Neuron (in vitro differentiated cells): ENCODE results near the gene TSNAXIP1.
"Not testable (repeated sequence)": the region's sequence is repeated elsewhere in the genome, so short reads cannot be mapped to it uniquely, and the experiment has no call there.

Experiments
- H2AFZ ChIP-seq: one replicate; pipeline ENCODE4 v1.6.1; 2013; ENCODE audit warnings: low read depth, mild to moderate bottlenecking, inconsistent platforms, low read length, moderate library complexity
- H3K27me3 ChIP-seq: one replicate; pipeline ENCODE4 v1.6.1; 2013; ENCODE audit warnings: low read length; ENCODE audit not compliant: insufficient read depth
- H3K36me3 ChIP-seq: one replicate; pipeline ENCODE4 v1.6.1; 2013; ENCODE audit warnings: low read length; ENCODE audit not compliant: insufficient read depth
- H3K4me1 ChIP-seq: one replicate; pipeline ENCODE4 v1.6.1; 2013; ENCODE audit warnings: low read length; ENCODE audit not compliant: insufficient read depth
- H3K4me3 ChIP-seq: 2 replicates; pipeline ENCODE4 v1.5.1; 2013; ENCODE audit warnings: mild to moderate bottlenecking, low read length, moderate library complexity
- H3K9me3 ChIP-seq: one replicate; pipeline ENCODE4 v1.6.1; 2013; ENCODE audit warnings: low read length

Gene TSNAXIP1

GRCh38 chr16:67864044-67864443, 57.4 kb downstream of the TSNAXIP1 start:
- H3K9me3 ChIP-seq, H3K4me1 ChIP-seq, H2AFZ ChIP-seq, H3K4me3 ChIP-seq, H3K27me3 ChIP-seq: not testable (repeated sequence)
- peaks cover 50% of the 10 kb centered on the region for H3K36me3 ChIP-seq

- no peak overlapping the region for H2AFZ ChIP-seq
- no peak overlapping the region for H3K4me3 ChIP-seq
- H3K4me1 ChIP-seq: no peaks in the 10 kb centered on the region
- H3K27me3 ChIP-seq: no peaks in the 10 kb centered on the region
- H3K9me3 ChIP-seq: no peaks in the 10 kb centered on the region
- peaks cover 51% of the 10 kb centered on the region for H3K36me3 ChIP-seq
Observed at GRCh38 chr16:67864594-67864993, 57.9 kb downstream of the TSNAXIP1 start.

GRCh38 chr16:67865318-67865717, 58.6 kb downstream of the TSNAXIP1 start:
- no peak overlapping the region for H2AFZ ChIP-seq
- H3K4me3 ChIP-seq: no peak overlapping the region
- H3K36me3 ChIP-seq: peaks cover 58% of the 10 kb centered on the region
- no peaks in the 10 kb centered on the region for H3K9me3 ChIP-seq
- H3K4me1 ChIP-seq: no peaks in the 10 kb centered on the region
- H3K27me3 ChIP-seq: no peaks in the 10 kb centered on the region

- Histone ChIP-seq H3K27me3 (no peaks in the 10 kb centered on the region), H3K36me3 (peaks cover 56% of the 10 kb centered on the region), H3K4me3 (no peak overlapping the region), H3K9me3 (no peaks in the 10 kb centered on the region), H2AFZ (no peak overlapping the region), H3K4me1 (peaks cover 2% of the 10 kb centered on the region)
Observed at GRCh38 chr16:67868290-67868689, 61.6 kb downstream of the TSNAXIP1 start.

GRCh38 chr16:67869653-67870052, 63.0 kb downstream of the TSNAXIP1 start:
- H3K9me3 ChIP-seq: no peaks in the 10 kb centered on the region
- no peak overlapping the region for H3K4me3 ChIP-seq
- peaks cover 11% of the 10 kb centered on the region for H3K4me1 ChIP-seq
- peaks cover 53% of the 10 kb centered on the region for H3K36me3 ChIP-seq
- H3K27me3 ChIP-seq: no peaks in the 10 kb centered on the region
- H2AFZ ChIP-seq: no peak overlapping the region

GRCh38 chr16:67871256-67871655, 64.6 kb downstream of the TSNAXIP1 start:
- H3K36me3 ChIP-seq: peaks cover 41% of the 10 kb centered on the region
- no peaks in the 10 kb centered on the region for H3K9me3 ChIP-seq
- H2AFZ ChIP-seq: no peak overlapping the region
- H3K27me3 ChIP-seq: no peaks in the 10 kb centered on the region
- H3K4me3 ChIP-seq: no peak overlapping the region
- H3K4me1 ChIP-seq: peaks cover 11% of the 10 kb centered on the region

GRCh38 chr16:67872131-67872630, 65.5 kb downstream of the TSNAXIP1 start:
- Histone ChIP-seq H3K27me3 (no peaks in the 10 kb centered on the region), H2AFZ (no peak overlapping the region), H3K4me3 (peak overlapping the region; percentile 75), H3K4me1 (peaks cover 11% of the 10 kb centered on the region), H3K36me3 (peaks cover 50% of the 10 kb centered on the region), H3K9me3 (no peaks in the 10 kb centered on the region)

GRCh38 chr16:67872631-67873434, 66.1 kb downstream of the TSNAXIP1 start, which contains the start of gene EDC4:
Gene EDC4, plus strand, starts transcription at chr16:67873052. Its CDS starts 210 bp downstream, at chr16:67873262.
- Histone ChIP-seq H3K27me3 (no peaks in the 10 kb centered on the region), H3K4me3 (peak within 1 kb of the TSS; percentile 75), H2AFZ (peak within 1 kb of the TSS; percentile 71), H3K9me3 (no peaks in the 10 kb centered on the region), H3K4me1 (peaks cover 11% of the 10 kb centered on the region), H3K36me3 (peaks cover 50% of the 10 kb centered on the region)

- Histone ChIP-seq H2AFZ (peak overlapping the region; percentile 71), H3K27me3 (no peaks in the 10 kb centered on the region), H3K4me1 (peaks cover 11% of the 10 kb centered on the region), H3K36me3 (peaks cover 50% of the 10 kb centered on the region), H3K9me3 (no peaks in the 10 kb centered on the region), H3K4me3 (peak overlapping the region; percentile 75)
Observed at GRCh38 chr16:67873435-67874370, 67.0 kb downstream of the TSNAXIP1 start.

- Histone ChIP-seq H3K9me3 (no peaks in the 10 kb centered on the region), H3K36me3 (peaks cover 53% of the 10 kb centered on the region), H3K27me3 (no peaks in the 10 kb centered on the region), H3K4me1 (peaks cover 11% of the 10 kb centered on the region), H2AFZ (no peak overlapping the region), H3K4me3 (peak overlapping the region; percentile 75)
Observed at GRCh38 chr16:67874372-67874771, 67.7 kb downstream of the TSNAXIP1 start.

- Histone ChIP-seq H3K9me3 (no peaks in the 10 kb centered on the region), H3K4me3 (no peak overlapping the region), H3K4me1 (peaks cover 11% of the 10 kb centered on the region), H2AFZ (no peak overlapping the region), H3K27me3 (no peaks in the 10 kb centered on the region), H3K36me3 (peaks cover 58% of the 10 kb centered on the region)
Observed at GRCh38 chr16:67877064-67877463, 70.4 kb downstream of the TSNAXIP1 start.
